ENCODE measurements around the gene RXRA. TPM values are rescaled to one million over a fixed set of nuclear protein-coding genes. Genes with fewer than 3 reads are reported as not detected.

Gene RXRA
- total RNA-seq, 1 donor from 2014 or later, result 14.4 TPM

GRCh38 chr9:134431095-134431494 is 104.8 kb downstream of the RXRA start:
- DNase-seq (ENCODE audit: low read depth, low spot score), result no peak

GRCh38 chr9:134431626-134432025 is 105.4 kb downstream of the RXRA start:
- no peak for DNase-seq (ENCODE audit: low read depth, low spot score)

- no peak for DNase-seq (ENCODE audit: low read depth, low spot score)
These were observed 106.2 kb downstream of the RXRA start for GRCh38 chr9:134432471-134432870.

DNA sequence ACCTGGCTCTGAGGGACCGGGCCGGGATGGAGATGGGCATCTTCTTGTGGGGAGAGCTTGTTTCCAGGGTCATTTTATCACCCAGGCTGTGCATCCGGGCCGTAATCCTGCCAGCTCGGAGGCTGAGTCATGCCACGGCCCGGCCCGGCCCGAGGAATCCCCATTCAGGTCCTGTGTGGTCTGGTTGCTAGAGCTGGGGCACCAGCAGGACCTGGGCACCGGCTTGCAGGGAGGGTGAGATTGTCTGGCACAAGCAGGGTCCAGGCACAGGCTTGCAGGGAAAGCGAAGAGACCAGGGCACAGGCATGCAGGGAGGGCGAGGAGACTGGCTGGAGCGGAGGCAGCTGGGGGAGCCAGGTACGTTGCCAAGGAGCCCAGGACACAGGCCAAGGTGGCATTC is 106.8 kb downstream of the RXRA start:
- no peak for DNase-seq (ENCODE audit: low read depth, low spot score)

GRCh38 chr9:134433909-134434882 is 107.9 kb downstream of the RXRA start:
- DNase-seq (ENCODE audit: low read depth, low spot score), result no peak

GRCh38 chr9:134434894-134435506 is 108.7 kb downstream of the RXRA start:
- peak; percentile 77 for DNase-seq (ENCODE audit: low read depth, low spot score)

DNA sequence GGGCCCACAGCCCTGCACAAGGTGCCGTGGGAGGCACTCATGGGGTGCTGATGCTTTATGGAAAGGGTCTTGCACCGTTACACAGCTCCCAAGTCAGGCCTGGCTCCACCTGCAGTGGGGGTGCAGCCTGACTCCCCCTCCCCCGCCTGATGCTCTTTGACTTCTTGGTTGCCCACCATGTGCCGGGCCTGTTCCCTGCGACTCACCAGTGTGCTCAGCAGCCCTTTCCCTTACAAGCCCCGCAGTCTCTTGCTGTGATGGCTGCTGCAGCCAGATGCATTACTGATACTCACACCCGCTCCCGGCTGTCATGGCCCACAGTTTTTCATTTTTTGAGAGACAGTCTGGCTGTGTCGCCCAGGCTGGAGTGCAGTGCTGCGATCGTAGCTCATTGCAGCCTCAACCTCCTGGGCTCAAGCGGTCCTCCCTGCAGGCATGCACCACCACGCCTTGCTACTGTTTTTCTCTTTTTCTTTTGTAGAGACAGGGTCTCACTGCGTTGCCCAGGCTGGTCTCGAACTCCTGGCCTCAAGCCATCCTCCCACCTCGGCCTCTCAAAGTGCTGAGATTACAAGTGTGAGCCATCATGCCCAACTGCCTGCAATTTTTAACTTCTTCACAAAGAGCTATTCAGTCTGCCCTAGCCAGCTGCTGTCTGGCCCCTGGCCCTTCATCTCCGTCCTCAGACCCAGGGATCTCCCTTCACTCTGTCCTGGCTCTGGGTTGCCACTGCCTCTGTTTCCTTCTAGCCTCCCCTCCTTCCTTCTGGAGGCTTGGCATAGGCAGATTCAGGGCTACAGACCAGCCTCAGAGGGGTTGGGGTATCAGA is 109.5 kb downstream of the RXRA start:
- DNase-seq (ENCODE audit: low read depth, low spot score), result no peak

DNA sequence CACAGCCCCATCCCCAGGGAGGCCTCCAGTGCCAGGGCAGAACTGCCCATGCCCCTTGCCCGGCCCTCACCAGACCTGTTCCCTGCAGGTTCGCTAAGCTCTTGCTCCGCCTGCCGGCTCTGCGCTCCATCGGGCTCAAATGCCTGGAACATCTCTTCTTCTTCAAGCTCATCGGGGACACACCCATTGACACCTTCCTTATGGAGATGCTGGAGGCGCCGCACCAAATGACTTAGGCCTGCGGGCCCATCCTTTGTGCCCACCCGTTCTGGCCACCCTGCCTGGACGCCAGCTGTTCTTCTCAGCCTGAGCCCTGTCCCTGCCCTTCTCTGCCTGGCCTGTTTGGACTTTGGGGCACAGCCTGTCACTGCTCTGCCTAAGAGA is 110.1 kb downstream of the RXRA start:
- DNase-seq (ENCODE audit: low read depth, low spot score), result no peak

DNA sequence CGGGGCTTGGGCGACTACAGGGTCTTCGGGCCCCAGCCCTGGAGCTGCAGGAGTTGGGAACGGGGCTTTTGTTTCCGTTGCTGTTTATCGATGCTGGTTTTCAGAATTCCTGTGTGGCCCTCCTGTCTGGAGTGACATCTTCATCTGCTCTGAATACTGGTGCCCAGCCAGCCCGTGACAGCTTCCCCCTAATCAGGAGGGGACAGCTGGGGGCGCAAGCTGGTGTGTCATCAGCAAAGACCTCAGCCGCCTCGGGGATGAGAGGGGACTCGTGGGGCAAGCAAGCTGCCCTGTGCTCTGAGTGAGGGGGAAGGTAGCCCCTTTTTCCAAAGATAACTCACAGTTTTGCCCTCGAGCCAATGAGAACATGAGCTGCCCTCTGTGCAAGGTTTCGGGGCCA is 110.7 kb downstream of the RXRA start:
- DNase-seq (ENCODE audit: low read depth, low spot score), result no peak

- no peak for DNase-seq (ENCODE audit: low read depth, low spot score)
These were observed 111.3 kb downstream of the RXRA start for GRCh38 chr9:134437403-134438194.

- DNase-seq (ENCODE audit: low read depth, low spot score), result no peak
These were observed 112.0 kb downstream of the RXRA start for GRCh38 chr9:134438195-134438788.

DNA sequence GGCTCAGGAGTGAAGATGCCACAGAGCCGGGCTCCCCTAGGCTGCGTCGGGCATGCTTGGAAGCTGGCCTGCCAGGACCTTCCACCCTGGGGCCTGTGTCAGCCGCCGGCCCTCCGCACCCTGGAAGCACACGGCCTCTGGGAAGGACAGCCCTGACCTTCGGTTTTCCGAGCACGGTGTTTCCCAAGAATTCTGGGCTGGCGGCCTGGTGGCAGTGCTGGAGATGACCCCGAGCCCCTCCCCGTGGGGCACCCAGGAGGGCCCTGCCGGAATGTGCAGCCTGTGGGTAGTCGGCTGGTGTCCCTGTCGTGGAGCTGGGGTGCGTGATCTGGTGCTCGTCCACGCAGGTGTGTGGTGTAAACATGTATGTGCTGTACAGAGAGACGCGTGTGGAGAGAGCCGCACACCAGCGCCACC is 113.1 kb downstream of the RXRA start:
- no peak for DNase-seq (ENCODE audit: low read depth, low spot score)

DNA sequence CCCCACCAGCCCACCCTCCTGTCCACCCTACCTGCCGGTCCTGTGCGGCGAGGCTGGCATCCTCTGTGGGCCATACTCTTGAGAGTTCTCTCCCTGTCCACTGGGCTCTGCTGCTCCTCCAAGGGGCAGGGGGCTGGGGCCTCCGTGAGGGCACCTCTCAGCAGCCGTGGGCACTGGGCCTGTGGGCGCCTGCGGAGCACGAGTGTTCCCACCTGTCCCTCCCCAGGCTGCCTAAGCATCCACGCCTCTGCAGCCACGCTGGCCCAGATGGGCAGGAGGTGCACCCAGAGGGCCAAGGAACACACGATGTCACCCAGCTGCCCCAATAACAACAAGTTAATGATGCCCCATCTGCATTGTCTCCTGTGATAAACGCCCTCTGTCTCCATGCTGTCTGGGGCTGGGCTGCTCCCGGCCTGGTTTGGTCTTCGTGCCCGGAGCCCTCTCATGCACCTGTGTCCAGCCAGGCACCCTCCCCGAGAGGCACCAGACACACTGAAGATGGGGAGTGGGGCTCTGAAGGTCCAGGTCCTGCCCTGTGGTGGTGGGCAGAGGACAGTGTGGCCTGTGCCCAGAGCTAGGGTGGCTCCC is 114.5 kb downstream of the RXRA start:
- DNase-seq (ENCODE audit: low read depth, low spot score), result no peak

DNA sequence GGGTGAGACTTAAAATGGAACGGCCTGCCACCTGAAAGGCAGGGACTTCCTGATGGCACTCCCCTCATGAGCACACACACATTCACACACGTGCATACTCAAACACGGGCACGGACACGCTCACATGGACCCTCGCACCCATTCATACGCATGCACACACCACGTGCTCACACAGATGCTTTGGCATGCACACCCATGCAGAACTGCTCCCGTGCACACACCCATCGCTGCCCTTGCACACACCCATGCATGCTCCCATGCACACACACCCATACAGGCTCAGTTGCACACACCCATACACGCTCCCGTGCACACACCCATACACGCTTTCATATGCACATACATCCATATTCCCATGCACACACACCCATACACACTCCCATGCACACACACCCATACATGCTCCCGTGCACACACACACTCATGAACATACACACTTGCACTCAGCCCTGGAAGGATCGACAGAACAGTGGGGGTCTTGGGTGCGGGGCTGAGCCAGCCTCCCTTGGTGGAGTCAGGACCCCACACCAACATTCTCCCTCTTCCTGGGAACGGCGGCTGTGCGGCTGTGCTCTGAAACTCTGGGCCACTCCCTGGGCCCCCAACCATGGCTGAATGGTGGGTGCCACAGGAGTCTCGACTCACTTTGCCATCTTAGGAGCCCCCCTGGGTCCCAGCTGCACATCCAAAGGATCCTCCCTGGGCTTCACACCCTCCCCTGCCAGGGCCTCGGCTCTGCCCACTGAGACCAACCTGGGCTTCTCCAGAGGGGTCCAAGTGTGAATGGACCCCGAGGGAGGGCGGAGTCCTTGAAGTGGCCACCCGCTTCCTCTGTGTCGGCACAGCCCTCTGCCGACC is 115.2 kb downstream of the RXRA start:
- no peak for DNase-seq (ENCODE audit: low read depth, low spot score)

DNA sequence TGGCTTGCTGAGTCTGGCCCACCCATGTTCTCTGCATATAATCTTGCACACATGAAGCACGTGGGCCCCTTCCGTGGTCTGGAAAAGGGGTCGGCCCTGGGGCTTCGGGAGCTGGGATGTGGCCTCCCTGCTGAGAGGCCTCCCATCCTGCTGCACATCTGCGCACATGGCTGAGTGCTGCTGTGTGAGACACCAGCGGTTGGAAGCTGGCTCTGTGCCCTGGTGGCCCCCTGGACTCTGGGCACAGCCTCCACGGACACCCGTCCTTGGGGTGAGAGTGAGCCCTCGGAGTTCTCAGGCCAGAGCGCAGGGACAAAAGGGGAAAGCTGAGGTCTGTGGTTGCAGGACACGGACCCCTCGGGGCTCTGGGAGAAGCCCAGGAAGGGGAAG is 115.8 kb downstream of the RXRA start:
- no peak for DNase-seq (ENCODE audit: low read depth, low spot score)

- DNase-seq (ENCODE audit: low read depth, low spot score), result no peak
These were observed 116.4 kb downstream of the RXRA start for GRCh38 chr9:134442486-134443173.

DNA sequence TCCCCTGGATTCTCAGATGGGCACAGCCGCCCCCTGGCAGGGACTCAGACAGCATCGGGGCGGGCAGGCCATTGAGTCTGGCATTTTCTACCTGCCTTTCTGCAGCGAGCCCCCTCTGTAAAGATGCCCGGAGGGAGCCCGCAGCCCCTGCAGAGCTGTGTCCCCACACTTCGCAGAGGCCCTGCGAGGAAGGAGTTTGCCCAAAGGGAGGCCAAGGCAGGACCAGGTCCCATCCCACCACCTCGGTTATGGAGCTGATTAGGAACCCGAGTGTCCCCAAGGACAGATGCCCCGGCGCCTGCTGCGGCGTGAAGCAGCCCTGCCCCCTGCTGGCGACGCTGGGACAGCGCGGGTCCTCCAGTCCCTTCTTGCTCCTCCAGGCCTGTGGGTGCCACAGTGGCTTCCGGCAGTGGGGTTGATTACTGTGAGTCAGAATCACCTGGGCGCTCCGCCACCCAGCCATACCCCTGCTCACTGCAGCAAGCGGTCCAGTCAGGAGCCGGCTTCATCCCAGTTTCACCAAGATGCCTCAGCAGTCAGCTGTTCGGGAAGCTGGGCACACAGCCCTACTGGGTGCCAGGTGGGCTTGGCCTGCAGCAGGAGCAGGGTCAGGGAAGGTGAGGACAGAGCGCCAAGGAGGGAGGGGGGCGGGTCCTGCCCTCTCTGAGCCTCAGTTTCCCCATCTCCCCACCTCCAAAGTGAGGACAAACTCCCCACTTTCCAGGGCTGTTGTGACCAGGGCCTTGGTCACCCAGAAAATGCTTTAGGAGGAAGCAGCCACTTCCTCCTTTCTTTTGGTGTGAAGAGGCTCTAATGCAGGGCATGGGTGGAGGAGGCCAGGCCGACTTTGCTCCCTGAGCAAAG is 117.2 kb downstream of the RXRA start:
- peak; percentile 30 for DNase-seq (ENCODE audit: low read depth, low spot score)

DNA sequence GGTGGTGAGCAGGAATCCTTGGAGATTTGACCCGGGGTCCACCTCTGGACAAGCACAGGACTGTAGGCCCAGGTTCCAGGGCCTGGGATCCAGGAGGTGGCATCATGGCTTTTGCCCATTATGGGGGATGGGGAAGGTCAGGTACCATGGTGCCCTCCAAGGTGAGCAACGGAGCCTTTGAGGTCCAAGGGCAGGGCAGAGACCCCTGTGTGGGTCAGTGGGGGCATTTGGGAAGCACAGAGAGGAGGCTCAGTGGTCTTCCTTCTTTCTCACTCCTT is 117.7 kb downstream of the RXRA start:
- DNase-seq (ENCODE audit: low read depth, low spot score), result no peak

All from pulmonary artery endothelial cell (primary cell).